Measurements from ENCODE around the gene HAGH. TPM values are rescaled to one million over a fixed set of nuclear protein-coding genes. Genes with fewer than 3 reads are reported as not detected.

HAGH gene
- total RNA-seq, 1 experiment from 2014 or later, result 48.1 TPM

- ChIA-PET POLR2A (no interaction called here), CTCF (no interaction called here)
- Mint-ChIP-seq H3K36me3 (ENCODE audit: insufficient read depth, unreplicated experiment) (peaks cover 10% of the 10 kb centered on the region), H3K9me3 (ENCODE audit: unreplicated experiment) (no peaks in the 10 kb centered on the region), H3K27ac (ENCODE audit: unreplicated experiment) (no peak overlapping the region), H3K4me1 (ENCODE audit: low read depth, unreplicated experiment) (no peaks in the 10 kb centered on the region), H3K27me3 (ENCODE audit: insufficient read depth, unreplicated experiment) (no peaks in the 10 kb centered on the region), H3K4me3 (ENCODE audit: unreplicated experiment) (peak overlapping the region; percentile 87)
- Histone ChIP-seq H3K9me3 (no peaks in the 10 kb centered on the region), H3K4me1 (peaks cover 13% of the 10 kb centered on the region; the same call in 1 of the 2 replicates), H3K36me3 (ENCODE audit: control insufficient read depth, insufficient read depth, low read length) (no peaks in the 10 kb centered on the region), H3K27me3 (replicated peaks; ENCODE audit: control insufficient read depth, insufficient read depth, low read length) (no peaks in the 10 kb centered on the region), H3K4me3 (ENCODE audit: low read depth, low read length) (peak overlapping the region; percentile 76)
- peak in 1 of 2 experiments; percentile 38 for DNase-seq
- TF ChIP-seq CTCF (IDR thresholded peaks at IDR 0.05; ENCODE audit: insufficient read depth in 1 of 2, low read depth in 1 of 2, low read length in 1 of 2, severe bottlenecking in 1 of 2, unreplicated experiment in 1 of 2), result no peak
- no TSS peak for BruUV-seq (replicated peaks)
- intact Hi-C loops (cut with micrococcal nuclease; ENCODE audit: unreplicated experiment), result no loop called here
Measured at GRCh38 chr16:1828645-1829410, 2.2 kb upstream of the HAGH start.

- H3K27ac Mint-ChIP-seq (ENCODE audit: unreplicated experiment), result no peak overlapping the region
- DNase-seq, result peak; percentile 40 to 70
- ChIA-PET POLR2A (no interaction called here), CTCF (no interaction called here)
- no TSS peak for BruUV-seq (replicated peaks)
- Histone ChIP-seq H3K36me3 (ENCODE audit: control insufficient read depth, insufficient read depth, low read length) (peaks cover 1% of the 10 kb centered on the region; the same call in 1 of the 2 replicates), H3K27me3 (replicated peaks; ENCODE audit: control insufficient read depth, insufficient read depth, low read length) (no peaks in the 10 kb centered on the region), H3K9me3 (no peaks in the 10 kb centered on the region), H3K4me1 (peaks cover 10% of the 10 kb centered on the region; the same call in 1 of the 2 replicates), H3K4me3 (ENCODE audit: low read depth, low read length) (peak overlapping the region; percentile 76)
- intact Hi-C loops (cut with micrococcal nuclease; ENCODE audit: unreplicated experiment), result no loop called here
- no peaks in the 10 kb centered on the region for H3K4me1 Mint-ChIP-seq (ENCODE audit: low read depth, unreplicated experiment)
- H3K36me3 Mint-ChIP-seq (ENCODE audit: insufficient read depth, unreplicated experiment), result peaks cover 10% of the 10 kb centered on the region
- no peaks in the 10 kb centered on the region for H3K9me3 Mint-ChIP-seq (ENCODE audit: unreplicated experiment)
- H3K4me3 Mint-ChIP-seq (ENCODE audit: unreplicated experiment), result peak overlapping the region; percentile 87
- H3K27me3 Mint-ChIP-seq (ENCODE audit: insufficient read depth, unreplicated experiment), result no peaks in the 10 kb centered on the region
- TF ChIP-seq CTCF (IDR thresholded peaks at IDR 0.05; ENCODE audit: insufficient read depth in 1 of 2, low read depth in 1 of 2, low read length in 1 of 2, severe bottlenecking in 1 of 2, unreplicated experiment in 1 of 2), result no peak
Measured at GRCh38 chr16:1825864-1826690, 548 bp downstream of the HAGH start.

GRCh38 chr16:1825381-1825863, 1.2 kb downstream of the HAGH start:
- no TSS peak for BruUV-seq (replicated peaks)
- intact Hi-C loops (cut with micrococcal nuclease; ENCODE audit: unreplicated experiment), result no loop called here
- H3K4me1 ChIP-seq, result peaks cover 10% of the 10 kb centered on the region; the same call in 1 of the 2 replicates
- no peak for TF ChIP-seq CTCF (IDR thresholded peaks at IDR 0.05; ENCODE audit: insufficient read depth in 1 of 2, low read depth in 1 of 2, low read length in 1 of 2, severe bottlenecking in 1 of 2, unreplicated experiment in 1 of 2)
- no peaks in the 10 kb centered on the region for H3K27me3 ChIP-seq (replicated peaks; ENCODE audit: control insufficient read depth, insufficient read depth, low read length)
- peaks cover 10% of the 10 kb centered on the region for H3K36me3 Mint-ChIP-seq (ENCODE audit: insufficient read depth, unreplicated experiment)
- H3K4me3 Mint-ChIP-seq (ENCODE audit: unreplicated experiment), result peak overlapping the region; percentile 45
- H3K27me3 Mint-ChIP-seq (ENCODE audit: insufficient read depth, unreplicated experiment), result no peaks in the 10 kb centered on the region
- no peaks in the 10 kb centered on the region for H3K9me3 ChIP-seq
- H3K36me3 ChIP-seq (ENCODE audit: control insufficient read depth, insufficient read depth, low read length), result peaks cover 1% of the 10 kb centered on the region; the same call in 1 of the 2 replicates
- no peaks in the 10 kb centered on the region for H3K9me3 Mint-ChIP-seq (ENCODE audit: unreplicated experiment)
- ChIA-PET CTCF (no interaction called here), POLR2A (no interaction called here)
- no peaks in the 10 kb centered on the region for H3K4me1 Mint-ChIP-seq (ENCODE audit: low read depth, unreplicated experiment)
- no peak overlapping the region for H3K27ac Mint-ChIP-seq (ENCODE audit: unreplicated experiment)
- DNase-seq, result peak in 1 of 2 experiments; percentile 22
- peak overlapping the region; percentile 76 for H3K4me3 ChIP-seq (ENCODE audit: low read depth, low read length)

Measured in Caco-2 (cell line).